CD4-positive, alpha-beta T cell treated with Interferon alpha-2 for 1 hour (primary cell): ENCODE results near the gene B4GALT7.
"Not testable (repeated sequence)": the region's sequence is repeated elsewhere in the genome, so short reads cannot be mapped to it uniquely, and the experiment has no call there.

ENCODE experiments used
- DNase-seq, 2 donors: peaks; one replicate each; pipeline ENCODE4 v3.0.0-alpha.2; 2020 to 2022

Gene B4GALT7

GRCh38 chr5:177610131-177610769 is 10.3 kb downstream of the B4GALT7 start:
- DNase-seq, result no peak

GRCh38 chr5:177610770-177611445 is 11.0 kb downstream of the B4GALT7 start:
- DNase-seq, result no peak

- DNase-seq, result no peak
These were observed 11.7 kb downstream of the B4GALT7 start for GRCh38 chr5:177611446-177612214.

DNA sequence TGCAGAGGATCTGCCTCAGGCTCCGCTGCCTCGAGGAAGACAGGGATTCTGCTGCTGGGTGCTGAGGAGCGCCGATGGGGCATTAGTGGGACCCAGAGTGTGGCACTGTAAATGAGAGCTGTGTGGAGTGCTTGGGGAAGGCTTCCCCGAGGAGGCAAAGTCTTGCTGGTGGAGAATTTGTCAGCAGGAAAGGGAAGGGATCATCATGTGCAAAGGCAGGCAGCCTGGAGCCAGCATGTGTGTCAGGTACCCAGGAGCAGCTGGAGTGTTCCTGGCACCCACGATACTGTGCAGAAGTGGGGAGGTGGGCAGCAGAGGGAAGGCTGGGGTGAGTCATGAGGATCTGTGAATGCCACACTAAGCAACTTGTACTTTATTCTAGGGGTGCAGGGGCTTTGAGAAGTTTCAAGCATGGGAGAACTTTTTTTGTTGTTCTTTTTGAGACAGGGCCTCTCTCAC is 12.3 kb downstream of the B4GALT7 start:
- no peak for DNase-seq

DNA sequence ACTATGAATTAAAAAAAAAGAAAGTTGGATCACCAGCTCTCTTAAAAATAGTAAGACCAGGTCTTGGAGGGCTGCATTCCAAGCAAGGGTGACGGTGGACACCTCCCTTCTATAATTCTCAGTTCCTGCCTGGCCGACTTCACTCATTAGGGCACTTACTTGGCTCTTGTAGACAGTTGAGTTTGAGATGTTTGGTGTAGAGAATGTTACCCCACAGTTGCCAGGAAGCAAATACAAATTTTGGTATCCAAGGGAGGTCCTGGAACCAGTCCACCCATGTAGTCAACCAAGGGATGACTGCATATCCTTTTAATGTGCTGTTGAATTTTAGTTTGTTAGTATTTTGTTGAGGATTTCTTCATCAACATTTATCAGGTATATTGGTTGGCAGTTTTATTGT is 20.6 kb downstream of the B4GALT7 start:
- no peak for DNase-seq

GRCh38 chr5:177624172-177624571 is 24.2 kb downstream of the B4GALT7 start:
- not testable (repeated sequence) for DNase-seq

GRCh38 chr5:177630186-177630585 is 30.3 kb downstream of the B4GALT7 start:
- DNase-seq, result not testable (repeated sequence)

- not testable (repeated sequence) for DNase-seq
These were observed 35.0 kb downstream of the B4GALT7 start for GRCh38 chr5:177634912-177635311.

DNA sequence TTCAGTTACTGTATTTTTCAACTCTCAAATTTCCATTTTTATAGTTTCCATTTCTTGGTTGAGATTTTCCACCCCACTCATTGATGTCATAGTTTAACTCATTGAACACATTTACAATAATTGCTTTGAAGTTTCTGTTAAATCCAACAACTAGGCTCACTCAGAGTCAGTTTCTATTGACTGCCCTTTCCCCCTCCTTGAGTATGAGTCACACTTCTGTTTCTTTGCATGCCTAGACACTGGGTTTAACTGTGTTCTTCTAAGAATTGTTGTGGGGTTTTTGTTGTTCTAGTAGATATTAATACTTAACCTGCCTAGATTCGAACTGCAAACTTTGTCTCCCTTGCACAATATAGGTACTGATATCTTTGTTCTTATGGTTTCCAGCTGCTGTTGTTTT is 45.5 kb downstream of the B4GALT7 start:
- DNase-seq, result not testable (repeated sequence)

- not testable (repeated sequence) for DNase-seq
These were observed 51.3 kb downstream of the B4GALT7 start for GRCh38 chr5:177651235-177651634.

DNA sequence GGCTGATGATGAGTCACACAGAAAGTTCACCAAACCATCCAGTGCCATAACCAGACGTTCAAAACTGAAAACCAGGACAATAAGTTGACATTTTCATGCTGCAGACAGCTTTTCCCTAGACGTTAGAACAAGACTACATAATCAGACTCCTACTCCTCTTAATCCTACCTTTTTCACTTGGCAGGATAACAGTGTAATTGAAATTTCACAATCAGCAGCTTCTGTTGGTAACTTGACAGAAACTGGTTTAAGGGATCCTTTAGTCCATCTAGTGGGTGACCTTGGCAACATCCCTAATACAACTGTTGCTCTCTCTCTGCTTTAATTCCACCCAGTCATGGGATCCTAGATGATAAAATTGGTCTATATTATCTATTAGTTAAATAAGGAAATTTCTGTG is 57.9 kb downstream of the B4GALT7 start:
- not testable (repeated sequence) for DNase-seq

- DNase-seq, result not testable (repeated sequence)
These were observed 58.6 kb downstream of the B4GALT7 start for GRCh38 chr5:177658542-177658941.
